Neuronal stem cell (in vitro differentiated cells): Measurements from ENCODE around the gene DENND1B.

ENCODE experiments used
- DNase-seq: peaks from one replicate; pipeline ENCODE4 v3.0.0-alpha.2; 2013; ENCODE audit warnings: low spot score
- H2AFZ ChIP-seq: one replicate; pipeline ENCODE4 v1.6.1; 2013; ENCODE audit warnings: mild to moderate bottlenecking, low read length, inconsistent platforms
- H2AK5ac ChIP-seq: 2 replicates; pipeline ENCODE4 v1.6.1; 2013; ENCODE audit warnings: low read depth, mild to moderate bottlenecking, inconsistent platforms, low read length, moderate library complexity, mixed read lengths
- H2BK120ac ChIP-seq: 2 replicates; pipeline ENCODE4 v1.6.1; 2013; ENCODE audit warnings: low read depth, mild to moderate bottlenecking, inconsistent platforms, low read length, moderate library complexity, mixed read lengths
- H2BK12ac ChIP-seq: one replicate; pipeline ENCODE4 v1.6.1; 2013; ENCODE audit warnings: low read length, inconsistent platforms
- H2BK15ac ChIP-seq: 2 replicates; pipeline ENCODE4 v1.6.1; 2013; ENCODE audit warnings: mild to moderate bottlenecking, low read length, inconsistent platforms, mixed read lengths
- H2BK5ac ChIP-seq: one replicate; pipeline ENCODE4 v1.6.1; 2013; ENCODE audit warnings: inconsistent platforms, mild to moderate bottlenecking, low read length, moderate library complexity
- H3K14ac ChIP-seq: one replicate; pipeline ENCODE4 v1.6.1; 2013; ENCODE audit warnings: low read length, inconsistent platforms
- H3K18ac ChIP-seq: 2 replicates; pipeline ENCODE4 v1.6.1; 2013; ENCODE audit warnings: low read length, inconsistent platforms
- H3K23ac ChIP-seq: 2 replicates; pipeline ENCODE4 v1.6.1; 2013; ENCODE audit warnings: low read depth, mild to moderate bottlenecking, mixed read lengths, low read length, inconsistent platforms; ENCODE audit not compliant: poor library complexity
- H3K27ac ChIP-seq: replicated peaks from 3 replicates; pipeline ENCODE4 v1.5.1; 2013; ENCODE audit warnings: low read length, inconsistent platforms
- H3K27me3 ChIP-seq, 3 experiments: 2 replicates each; pipeline ENCODE4 v1.6.1; 2013; ENCODE audit warnings: low read length in 3 of 3, mild to moderate bottlenecking in 2 of 3, inconsistent platforms in 1 of 3, low read depth in 1 of 3, mixed read lengths in 1 of 3, moderate library complexity in 1 of 3; ENCODE audit not compliant: control insufficient read depth in 3 of 3, insufficient read depth in 3 of 3
- H3K36me3 ChIP-seq, 2 donors: replicated peaks in 1 of 2; 2 replicates each; pipeline ENCODE4 v1.6.1; 2013; ENCODE audit warnings: low read length in 2 of 2; ENCODE audit not compliant: control insufficient read depth in 2 of 2, insufficient read depth in 2 of 2
- H3K4ac ChIP-seq: 2 replicates; pipeline ENCODE4 v1.6.1; 2013; ENCODE audit warnings: inconsistent platforms, mild to moderate bottlenecking, low read length, moderate library complexity
- H3K4me1 ChIP-seq, 2 donors: 1 replicate in 1 of 2; 2 replicates in 1 of 2; pipeline ENCODE4 v1.6.1; 2013; ENCODE audit warnings: low read length in 2 of 2, low read depth in 1 of 2; ENCODE audit not compliant: control insufficient read depth in 2 of 2, insufficient read depth in 1 of 2
- H3K4me2 ChIP-seq: one replicate; pipeline ENCODE4 v1.6.1; 2013; ENCODE audit warnings: mild to moderate bottlenecking, low read length, inconsistent platforms; ENCODE audit not compliant: insufficient read depth, poor library complexity, severe bottlenecking
- H3K4me3 ChIP-seq, 2 donors: 2 replicates each; pipeline ENCODE4 v1.5.1; 2013; ENCODE audit warnings: low read length in 2 of 2, mild to moderate bottlenecking in 2 of 2, inconsistent platforms in 1 of 2, moderate library complexity in 1 of 2
- H3K79me1 ChIP-seq: one replicate; pipeline ENCODE4 v1.6.1; 2013; ENCODE audit warnings: low read depth, mild to moderate bottlenecking, inconsistent platforms, low read length, moderate library complexity
- H3K9ac ChIP-seq: one replicate; pipeline ENCODE4 v1.6.1; 2013; ENCODE audit warnings: mild to moderate bottlenecking, low read depth, low read length, inconsistent platforms; ENCODE audit not compliant: poor library complexity
- H3K9me3 ChIP-seq, 2 donors: replicated peaks in 1 of 2; 2 replicates each; pipeline versions ENCODE3 to v1.6.1; 2013; ENCODE audit warnings: low read length in 2 of 2, mild to moderate bottlenecking in 2 of 2, inconsistent platforms in 1 of 2, low read depth in 1 of 2, mixed read lengths in 1 of 2, moderate library complexity in 1 of 2; ENCODE audit not compliant: control insufficient read depth in 2 of 2, insufficient read depth in 1 of 2
- H4K8ac ChIP-seq: one replicate; pipeline ENCODE4 v1.6.1; 2013; ENCODE audit warnings: low read depth, mild to moderate bottlenecking, inconsistent platforms, low read length, moderate library complexity
- H4K91ac ChIP-seq: one replicate; pipeline ENCODE4 v1.6.1; 2013; ENCODE audit warnings: low read length, low read depth, mild to moderate bottlenecking, inconsistent platforms; ENCODE audit not compliant: poor library complexity
- WGBS, 2 donors: extraction: QIAGEN DNeasy Blood & Tissue Kit; methylation state at CpG; one replicate each; pipeline ENCODE4 v1.1.7; 2013; ENCODE audit warnings: missing lambda C conversion rate in 2 of 2, mixed read lengths in 1 of 2; ENCODE audit not compliant: insufficient read length in 2 of 2, insufficient replicate concordance in 1 of 2; ENCODE audit errors: extremely low coverage in 2 of 2; 5-methylcytosine and 5-hydroxymethylcytosine counted together

Gene DENND1B

DNA sequence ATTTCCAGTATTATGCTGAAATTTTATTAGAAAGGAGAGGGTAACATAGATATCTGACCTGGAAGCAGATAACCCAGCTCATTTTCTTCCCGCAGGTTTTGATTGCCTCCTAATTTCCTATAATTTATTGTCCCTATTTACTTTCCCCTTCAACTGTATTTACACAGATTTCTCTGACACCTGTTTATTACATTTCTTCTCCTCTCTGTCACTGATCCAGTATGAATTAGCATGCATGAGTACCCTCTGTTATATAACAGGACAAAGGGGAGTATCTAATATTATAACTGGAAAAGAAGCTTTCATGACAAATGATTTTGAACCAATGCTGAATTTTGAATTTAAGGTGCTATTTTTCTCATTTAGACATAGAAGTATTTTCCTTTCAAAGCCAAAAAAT lies 37.4 kb downstream of the DENND1B start:
- H2BK12ac ChIP-seq = no peak overlapping the region
- WGBS, 2 donors = no CpG with 5 or more reads among the region's 1 CpG

DNA sequence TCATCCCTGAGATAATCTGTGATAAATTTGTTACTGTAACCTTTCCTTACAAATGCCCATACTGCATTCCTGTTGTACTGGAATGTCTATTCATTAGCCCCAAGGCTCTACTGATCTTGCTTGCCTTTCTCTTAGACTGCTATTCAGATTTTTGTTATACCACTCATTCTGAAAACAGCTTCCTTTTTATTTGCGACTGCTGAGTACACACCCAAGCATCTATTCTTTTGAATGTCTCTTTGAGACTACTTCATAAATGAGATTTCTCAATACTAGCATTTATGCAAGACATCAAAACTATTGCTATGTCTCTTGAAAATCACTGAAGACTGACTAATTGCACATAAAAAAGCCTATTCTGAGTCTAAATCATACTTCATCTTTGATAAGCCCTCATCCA lies 38.6 kb downstream of the DENND1B start:
- no CpG with 5 or more reads among the region's 1 CpG for WGBS, 2 donors

More for the DNA sequence above, 37.4 kb downstream of the DENND1B start:
- H3K9me3 ChIP-seq = peaks cover 0 to 2% of the 10 kb centered on the region in 2 donors
- H2BK120ac ChIP-seq = no peak overlapping the region
- H3K27ac ChIP-seq = no peak overlapping the region
- H3K4ac ChIP-seq = no peak overlapping the region
- H2BK5ac ChIP-seq = no peak overlapping the region
- no peak overlapping the region for H3K9ac ChIP-seq
- no peak for DNase-seq
- no peaks in the 10 kb centered on the region for H3K36me3 ChIP-seq
- no peak overlapping the region for H3K4me3 ChIP-seq
- no peak overlapping the region for H3K14ac ChIP-seq
- peaks cover 0 to 33% (median 0%) of the 10 kb centered on the region in 3 experiments for H3K27me3 ChIP-seq
- no peak overlapping the region for H4K8ac ChIP-seq
- H3K4me2 ChIP-seq = no peak overlapping the region
- no peak overlapping the region for H3K23ac ChIP-seq
- H3K18ac ChIP-seq = no peak overlapping the region
- H2AFZ ChIP-seq = no peak overlapping the region
- no peak overlapping the region for H2AK5ac ChIP-seq
- H3K79me1 ChIP-seq = no peaks in the 10 kb centered on the region
- H3K4me1 ChIP-seq = peaks cover 5 to 8% of the 10 kb centered on the region in 2 donors
- no peak overlapping the region for H2BK15ac ChIP-seq
- no peak overlapping the region for H4K91ac ChIP-seq

DNA sequence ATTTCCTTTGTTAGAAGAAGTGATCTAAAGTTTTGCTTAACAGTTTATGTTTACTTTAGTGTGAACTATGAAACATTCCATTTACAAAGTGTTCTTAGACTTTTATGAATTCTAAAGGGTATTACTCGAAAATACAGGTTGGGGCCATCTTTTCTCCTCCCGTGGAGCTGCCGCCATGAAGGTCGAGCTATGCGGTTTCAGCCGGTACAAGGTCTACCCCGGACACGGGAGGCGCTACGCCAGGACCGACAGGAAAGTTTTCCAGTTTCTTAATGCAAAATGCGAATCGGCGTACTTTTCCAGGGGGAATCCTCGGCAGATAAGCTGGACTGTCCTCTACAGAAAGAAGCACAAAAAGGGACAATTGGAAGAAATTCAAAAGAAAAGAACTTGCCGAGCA lies 39.8 kb downstream of the DENND1B start:
- Histone ChIP-seq H3K27ac (peak overlapping the region; percentile 61), H3K4me1 (peaks cover 7 to 8% of the 10 kb centered on the region in 2 donors), H3K4me3 (no peak overlapping the region), H3K79me1 (no peaks in the 10 kb centered on the region), H2AK5ac (no peak overlapping the region), H2BK15ac (no peak overlapping the region), H3K23ac (no peak overlapping the region), H2BK5ac (no peak overlapping the region), H3K36me3 (no peaks in the 10 kb centered on the region), H3K4me2 (no peak overlapping the region), H3K4ac (no peak overlapping the region), H3K9me3 (peaks cover 0 to 2% of the 10 kb centered on the region in 2 donors), H3K9ac (no peak overlapping the region), H3K14ac (no peak overlapping the region), H4K91ac (no peak overlapping the region), H3K18ac (peak overlapping the region; percentile 60), H2AFZ (no peak overlapping the region), H2BK120ac (no peak overlapping the region), H3K27me3 (peaks cover 0 to 44% (median 0%) of the 10 kb centered on the region in 3 experiments), H2BK12ac (no peak overlapping the region), H4K8ac (no peak overlapping the region)
- DNase-seq = no peak
- WGBS, 2 donors = no CpG with 5 or more reads among the region's 16 CpGs

More for the DNA sequence above, 38.6 kb downstream of the DENND1B start:
- peaks cover 7 to 8% of the 10 kb centered on the region in 2 donors for H3K4me1 ChIP-seq
- H3K79me1 ChIP-seq = no peaks in the 10 kb centered on the region
- H2BK5ac ChIP-seq = no peak overlapping the region
- H3K9me3 ChIP-seq = peaks cover 0 to 2% of the 10 kb centered on the region in 2 donors
- no peak overlapping the region for H3K18ac ChIP-seq
- DNase-seq = no peak
- H3K4ac ChIP-seq = no peak overlapping the region
- no peak overlapping the region for H2BK120ac ChIP-seq
- H4K8ac ChIP-seq = no peak overlapping the region
- no peak overlapping the region for H3K14ac ChIP-seq
- H3K23ac ChIP-seq = no peak overlapping the region
- H3K27me3 ChIP-seq = peaks cover 0 to 39% (median 0%) of the 10 kb centered on the region in 3 experiments
- H3K36me3 ChIP-seq = no peaks in the 10 kb centered on the region
- H4K91ac ChIP-seq = no peak overlapping the region
- H2AFZ ChIP-seq = no peak overlapping the region
- no peak overlapping the region for H3K4me3 ChIP-seq
- no peak overlapping the region for H3K4me2 ChIP-seq
- no peak overlapping the region for H2BK12ac ChIP-seq
- H2AK5ac ChIP-seq = no peak overlapping the region
- H2BK15ac ChIP-seq = no peak overlapping the region
- no peak overlapping the region for H3K9ac ChIP-seq
- H3K27ac ChIP-seq = no peak overlapping the region

DNA sequence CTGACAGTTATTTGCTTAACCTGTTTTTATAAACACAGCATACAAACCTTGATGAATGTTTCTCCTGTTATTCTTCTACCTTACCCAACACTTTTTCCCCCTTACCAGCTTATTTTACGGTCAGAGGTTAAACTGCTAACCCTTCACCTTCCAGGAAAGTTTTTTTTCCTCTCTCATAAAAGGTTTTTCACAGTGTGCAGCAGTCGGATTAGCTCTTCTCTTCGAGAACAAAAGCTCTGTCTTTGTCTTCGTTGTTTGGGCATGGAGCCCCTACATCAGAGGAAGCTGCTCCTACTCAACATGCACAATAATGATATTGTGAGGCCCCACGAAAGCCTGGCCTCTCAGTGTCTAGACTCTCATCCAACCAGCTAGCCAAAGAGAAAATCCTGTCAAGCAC lies 42.0 kb downstream of the DENND1B start:
- Histone ChIP-seq H2BK120ac (no peak overlapping the region), H4K91ac (no peak overlapping the region), H3K14ac (no peak overlapping the region), H3K9ac (no peak overlapping the region), H3K79me1 (no peaks in the 10 kb centered on the region), H3K36me3 (no peaks in the 10 kb centered on the region), H3K27me3 (peaks cover 0 to 49% (median 0%) of the 10 kb centered on the region in 3 experiments), H3K4ac (no peak overlapping the region), H2AFZ (no peak overlapping the region), H3K18ac (no peak overlapping the region), H3K4me1 (peaks cover 7 to 8% of the 10 kb centered on the region in 2 donors), H3K9me3 (peaks cover 0 to 2% of the 10 kb centered on the region in 2 donors), H3K23ac (no peak overlapping the region), H2BK12ac (no peak overlapping the region), H3K4me3 (no peak overlapping the region), H3K4me2 (no peak overlapping the region), H2AK5ac (no peak overlapping the region), H2BK5ac (no peak overlapping the region), H3K27ac (no peak overlapping the region), H4K8ac (no peak overlapping the region), H2BK15ac (no peak overlapping the region)
- no CpG with 5 or more reads among the region's 5 CpGs for WGBS, 2 donors
- DNase-seq = peak; percentile 92
